Measurements from ENCODE around the gene KLHL21.
"Not testable (repeated sequence)": the region's sequence is repeated elsewhere in the genome, so short reads cannot be mapped to it uniquely, and the experiment has no call there.

Gene KLHL21

GRCh38 chr1:6602669-6603237 lies at the start of gene KLHL21:
Gene KLHL21 (minus strand): TSS chr1:6602869. CDS start chr1:6602817, 52 bp downstream.
- DNase-seq (ENCODE audit: low spot score), result peak; percentile 94

- DNase-seq (ENCODE audit: low spot score), result peak; percentile 7
These were observed 49.2 kb upstream of the KLHL21 start for GRCh38 chr1:6651909-6652308.

GRCh38 chr1:6648556-6648955 lies 45.9 kb upstream of the KLHL21 start:
- DNase-seq (ENCODE audit: low spot score), result no peak

GRCh38 chr1:6646499-6647148 lies 44.0 kb upstream of the KLHL21 start:
- DNase-seq (ENCODE audit: low spot score), result peak; percentile 62

- DNase-seq (ENCODE audit: low spot score), result no peak
These were observed 42.3 kb upstream of the KLHL21 start for GRCh38 chr1:6645018-6645417.

- DNase-seq (ENCODE audit: low spot score), result not testable (repeated sequence)
These were observed 38.2 kb upstream of the KLHL21 start for GRCh38 chr1:6640867-6641266.

- no peak for DNase-seq (ENCODE audit: low spot score)
These were observed 35.6 kb upstream of the KLHL21 start for GRCh38 chr1:6638226-6638625.

- DNase-seq (ENCODE audit: low spot score), result no peak
These were observed 35.1 kb upstream of the KLHL21 start for GRCh38 chr1:6637770-6638169.

- not testable (repeated sequence) for DNase-seq (ENCODE audit: low spot score)
These were observed 34.1 kb upstream of the KLHL21 start for GRCh38 chr1:6636778-6637177.

GRCh38 chr1:6635910-6636760 lies 33.5 kb upstream of the KLHL21 start:
- DNase-seq (ENCODE audit: low spot score), result no peak

GRCh38 chr1:6635161-6635909 lies 32.7 kb upstream of the KLHL21 start:
- DNase-seq (ENCODE audit: low spot score), result no peak

- peak; percentile 33 for DNase-seq (ENCODE audit: low spot score)
These were observed 31.8 kb upstream of the KLHL21 start for GRCh38 chr1:6634371-6635052.

- no peak for DNase-seq (ENCODE audit: low spot score)
These were observed 30.2 kb upstream of the KLHL21 start for GRCh38 chr1:6632588-6633514.

- DNase-seq (ENCODE audit: low spot score), result no peak
These were observed 28.4 kb upstream of the KLHL21 start for GRCh38 chr1:6631058-6631457.

- no peak for DNase-seq (ENCODE audit: low spot score)
These were observed 27.4 kb upstream of the KLHL21 start for GRCh38 chr1:6630027-6630426.

GRCh38 chr1:6628971-6629479 lies 26.4 kb upstream of the KLHL21 start:
- DNase-seq (ENCODE audit: low spot score), result no peak

GRCh38 chr1:6627841-6628545 lies 25.3 kb upstream of the KLHL21 start:
- no peak for DNase-seq (ENCODE audit: low spot score)

GRCh38 chr1:6627031-6627430 lies 24.4 kb upstream of the KLHL21 start:
- no peak for DNase-seq (ENCODE audit: low spot score)

- DNase-seq (ENCODE audit: low spot score), result peak; percentile 60
These were observed 23.0 kb upstream of the KLHL21 start for GRCh38 chr1:6625584-6626149.
